GM19452 (cell line): Measurements from ENCODE around the gene CACNA2D1.
"Not testable (repeated sequence)": the region's sequence is repeated elsewhere in the genome, so short reads cannot be mapped to it uniquely, and the experiment has no call there.

ENCODE experiments used
- ATAC-seq: cut with Tn5 transposase; IDR thresholded peaks from one replicate; pipeline ENCODE4 v1.9.1; 2021; ENCODE audit not compliant: unreplicated experiment

The CACNA2D1 gene

DNA sequence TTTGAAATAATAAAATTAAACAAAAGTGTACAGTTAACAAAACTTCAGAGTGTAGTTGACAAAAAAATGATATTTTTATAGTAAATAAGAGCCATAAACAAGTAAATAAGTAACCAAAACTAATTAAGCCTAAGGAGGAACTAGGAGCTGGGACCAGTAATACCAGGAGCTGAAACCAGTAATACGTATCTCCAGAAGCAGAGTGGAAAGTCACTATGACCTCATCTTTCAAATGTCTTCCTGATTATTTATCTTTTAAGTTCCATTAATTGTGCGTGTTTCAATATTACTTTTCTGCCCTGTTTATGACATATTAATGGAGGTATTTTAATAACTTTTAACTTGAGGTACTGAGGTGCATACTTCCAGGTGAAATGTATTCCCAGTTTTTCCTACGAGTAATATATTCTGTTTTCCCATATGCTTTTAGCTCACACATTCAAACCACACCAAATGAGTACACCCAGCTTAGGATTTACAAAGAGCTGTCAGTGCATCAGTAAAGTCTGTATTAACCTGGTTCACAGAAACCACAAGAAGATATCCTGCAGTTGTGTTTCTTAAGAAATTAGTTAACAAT lies 390.0 kb downstream of the CACNA2D1 start:
- no peak for ATAC-seq

- no peak for ATAC-seq
These were observed 392.0 kb downstream of the CACNA2D1 start for GRCh38 chr7:82051601-82052000.

DNA sequence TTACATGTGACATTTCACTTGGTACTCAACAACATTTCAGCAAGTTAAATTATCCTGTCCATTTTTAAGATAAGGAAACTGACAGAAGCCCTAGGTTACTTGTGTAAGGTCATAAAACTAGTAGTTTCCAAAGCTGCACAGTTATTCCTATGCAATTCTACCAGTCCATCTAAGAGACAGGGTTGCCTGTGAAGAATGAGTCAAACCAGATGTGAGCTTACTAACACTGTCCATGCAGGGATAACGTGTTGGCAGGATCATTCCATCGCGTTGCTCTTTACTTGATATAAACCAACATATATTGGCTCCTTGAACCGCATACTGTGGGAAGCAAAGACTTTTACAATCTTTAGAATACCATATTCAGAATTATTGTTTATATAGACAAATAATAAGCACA lies 392.8 kb downstream of the CACNA2D1 start:
- ATAC-seq: no peak

DNA sequence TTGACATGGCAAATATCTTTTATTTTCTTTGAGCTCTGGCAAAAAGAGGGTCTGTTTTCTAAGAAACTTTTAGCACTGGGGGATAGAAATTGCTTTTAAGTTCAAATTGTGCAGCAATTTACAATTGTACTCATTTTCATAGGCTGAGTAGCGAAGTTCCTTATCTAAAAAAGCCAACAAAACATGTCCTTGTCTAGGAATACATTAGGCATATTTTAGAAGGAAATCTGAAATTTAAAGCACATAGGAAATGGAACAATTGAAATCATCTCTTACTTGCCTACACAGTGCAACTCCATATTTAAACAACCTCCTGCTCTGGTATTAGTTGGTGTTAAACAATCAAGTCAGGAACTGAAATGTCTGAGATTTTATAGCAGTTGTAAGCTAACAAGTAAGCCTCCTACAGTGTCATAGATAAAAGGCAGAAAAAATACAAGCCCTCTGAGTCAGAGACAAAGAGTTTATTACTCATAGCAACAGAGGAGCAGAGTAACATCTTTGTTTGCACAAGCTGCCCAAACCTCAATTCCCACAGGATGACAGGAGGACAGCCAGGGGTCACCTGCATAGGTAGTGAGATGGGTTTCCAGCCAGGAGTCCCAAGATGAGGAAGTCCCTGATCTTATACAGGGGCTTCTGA lies 393.6 kb downstream of the CACNA2D1 start:
- ATAC-seq: no peak

- no peak for ATAC-seq
These were observed 394.1 kb downstream of the CACNA2D1 start for GRCh38 chr7:82049442-82049841.

GRCh38 chr7:82044497-82045080 lies 399.0 kb downstream of the CACNA2D1 start:
- ATAC-seq: no peak

- no peak for ATAC-seq
These were observed 404.0 kb downstream of the CACNA2D1 start for GRCh38 chr7:82039621-82040020.

DNA sequence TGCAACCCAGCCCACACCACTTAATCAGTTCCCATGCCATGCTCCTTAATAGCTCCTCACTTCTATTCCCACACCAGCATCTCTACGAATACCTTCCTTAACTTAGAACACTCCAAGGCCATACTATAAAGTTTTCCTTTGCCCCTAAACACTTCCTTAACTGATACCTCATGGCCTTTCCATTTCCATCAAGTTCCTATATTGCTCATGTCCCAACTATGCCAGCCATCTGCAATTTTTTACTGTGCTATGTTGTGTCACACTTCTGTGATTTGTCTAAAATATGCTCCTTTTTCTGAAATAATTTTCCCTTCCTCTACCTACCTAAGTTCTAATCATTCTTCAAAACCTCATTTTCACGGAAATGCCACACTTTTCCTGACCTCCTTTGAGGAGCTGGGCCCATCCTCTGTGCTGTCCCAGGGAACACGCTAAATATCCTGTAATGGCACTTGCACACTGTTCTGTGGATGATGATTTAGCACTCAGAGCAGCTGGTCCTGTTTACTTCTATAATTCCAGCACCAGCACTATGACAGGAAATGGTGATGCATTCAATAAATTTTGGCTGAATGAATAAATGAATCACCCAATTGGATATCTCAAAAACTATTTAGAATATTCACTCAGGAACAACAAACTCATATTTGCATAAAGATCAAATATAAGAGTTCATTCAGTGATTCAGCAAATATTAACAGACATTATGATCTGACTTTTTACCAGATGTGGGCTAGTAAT lies 407.3 kb downstream of the CACNA2D1 start:
- no peak for ATAC-seq

DNA sequence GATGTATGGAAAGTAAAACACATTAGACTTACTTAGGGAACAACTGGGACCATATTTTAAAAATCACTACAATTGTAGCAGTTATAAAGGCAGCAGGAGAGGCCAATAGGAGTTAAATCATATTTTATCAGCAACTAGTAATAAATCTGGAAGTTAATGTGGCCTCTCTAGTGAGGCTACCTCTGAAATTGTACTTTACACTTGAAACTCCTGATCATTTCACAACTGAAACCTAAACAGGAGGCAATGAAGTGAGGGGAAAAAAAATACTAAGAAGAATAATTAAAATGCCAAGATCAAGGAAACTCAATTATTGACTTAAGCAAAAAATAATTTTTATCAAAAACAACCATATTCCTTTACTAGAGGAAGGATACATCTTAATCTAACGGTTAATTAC lies 408.1 kb downstream of the CACNA2D1 start:
- ATAC-seq: no peak

- no peak for ATAC-seq
These were observed 410.7 kb downstream of the CACNA2D1 start for GRCh38 chr7:82032901-82033300.

- ATAC-seq: no peak
These were observed 414.2 kb downstream of the CACNA2D1 start for GRCh38 chr7:82029236-82029913.

GRCh38 chr7:82028097-82028496 lies 415.5 kb downstream of the CACNA2D1 start:
- ATAC-seq: no peak

DNA sequence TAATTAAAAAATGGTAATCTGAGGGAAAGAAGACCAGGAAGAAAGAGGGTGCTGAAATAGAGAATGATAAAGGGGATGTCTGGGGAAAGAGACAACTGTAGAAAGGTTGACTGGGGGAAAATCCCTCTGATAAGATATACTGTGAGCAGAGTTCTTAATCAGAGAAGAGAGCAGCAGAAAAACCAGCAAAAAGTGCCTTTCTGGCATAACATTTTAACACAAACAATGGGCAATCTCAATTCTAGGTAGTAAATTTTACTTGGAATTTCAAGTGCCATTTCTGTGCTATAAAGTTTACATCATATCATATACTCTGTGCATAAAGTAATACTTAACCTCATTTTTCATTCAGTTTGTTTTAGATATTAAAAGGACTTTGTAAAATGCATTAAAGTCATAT lies 421.9 kb downstream of the CACNA2D1 start:
- no peak for ATAC-seq

GRCh38 chr7:82021036-82021435 lies 422.5 kb downstream of the CACNA2D1 start:
- ATAC-seq: no peak

- no peak for ATAC-seq
These were observed 423.8 kb downstream of the CACNA2D1 start for GRCh38 chr7:82019551-82020475.

DNA sequence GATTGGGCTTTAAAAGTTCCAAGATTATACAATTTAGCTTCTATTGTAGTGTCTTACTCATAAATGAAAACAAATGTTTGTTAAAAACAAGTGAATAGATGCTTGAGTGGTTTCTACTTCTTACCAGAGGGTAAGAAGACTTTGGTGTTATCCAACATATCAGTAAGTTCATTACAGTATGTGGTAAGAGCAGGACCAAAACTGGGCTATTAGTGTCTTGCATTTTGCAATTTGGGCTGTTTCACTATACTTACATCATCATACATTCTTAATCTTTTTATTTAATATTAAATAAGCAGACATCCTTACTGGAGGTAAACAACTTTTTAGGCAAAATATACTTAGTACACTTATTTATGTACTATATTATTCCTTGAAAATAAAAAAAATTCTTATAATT lies 425.4 kb downstream of the CACNA2D1 start:
- no peak for ATAC-seq

DNA sequence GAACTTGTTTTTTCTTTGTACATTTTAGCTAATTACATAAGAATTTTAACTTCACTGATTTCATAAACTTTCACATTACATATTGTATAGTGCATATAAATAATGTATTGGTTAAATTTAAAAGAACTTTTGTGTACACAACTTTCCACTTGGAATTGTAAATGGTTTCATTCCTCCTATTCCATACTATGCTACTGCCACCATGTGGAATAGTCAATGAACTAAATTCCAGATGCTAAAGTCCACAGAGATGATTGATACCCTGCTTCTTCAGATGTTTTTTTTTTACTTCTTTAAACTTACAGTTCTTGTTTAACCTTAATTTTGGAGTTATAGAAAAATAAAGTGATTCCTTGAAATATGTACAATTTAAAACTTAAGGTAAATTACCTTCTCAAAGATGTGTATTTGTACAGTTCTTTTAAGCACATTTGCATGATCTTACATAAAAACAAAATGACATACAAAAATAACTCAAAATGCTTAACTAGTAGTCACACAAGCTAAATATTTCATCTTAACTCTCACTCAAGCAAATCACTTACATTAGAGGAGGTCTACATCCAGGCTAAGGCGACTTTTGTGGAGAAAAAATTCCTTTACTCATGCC lies 426.1 kb downstream of the CACNA2D1 start:
- ATAC-seq: no peak

GRCh38 chr7:82015751-82016150 lies 427.8 kb downstream of the CACNA2D1 start:
- no peak for ATAC-seq

GRCh38 chr7:82014574-82014973 lies 429.0 kb downstream of the CACNA2D1 start:
- not testable (repeated sequence) for ATAC-seq

- no peak for ATAC-seq
These were observed 431.1 kb downstream of the CACNA2D1 start for GRCh38 chr7:82012453-82012852.
